Activated CD8-positive, alpha-beta memory T cell treated with anti-CD3 and anti-CD28 coated beads, Interleukin-2, amount 50 U/mL, for 24 hours (primary cell): ENCODE measurements around the gene MACF1.
"Not testable (repeated sequence)": the region's sequence is repeated elsewhere in the genome, so short reads cannot be mapped to it uniquely, and the experiment has no call there.

Experiments used
- DNase-seq: peaks from one replicate; pipeline ENCODE4 v3.0.0-alpha.2; 2020; ENCODE audit errors: extremely low read depth

Gene MACF1

DNA sequence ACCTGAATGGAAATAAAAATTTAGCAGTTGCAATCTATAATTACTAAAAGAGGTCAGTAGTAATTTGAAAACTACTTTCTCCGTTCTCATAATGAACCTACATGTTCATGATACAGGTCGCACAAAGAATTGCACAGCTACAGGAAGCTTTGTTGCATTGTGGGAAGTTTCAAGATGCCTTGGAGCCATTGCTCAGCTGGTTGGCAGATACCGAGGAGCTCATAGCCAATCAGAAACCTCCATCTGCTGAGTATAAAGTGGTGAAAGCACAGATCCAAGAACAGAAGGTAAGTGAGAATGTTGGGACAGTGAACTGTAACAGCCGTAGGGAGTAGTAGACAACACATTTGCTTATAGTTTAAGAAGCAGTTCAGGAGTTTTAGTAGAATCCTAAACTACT, 218.1 kb downstream of the MACF1 start:
- DNase-seq = no peak

DNA sequence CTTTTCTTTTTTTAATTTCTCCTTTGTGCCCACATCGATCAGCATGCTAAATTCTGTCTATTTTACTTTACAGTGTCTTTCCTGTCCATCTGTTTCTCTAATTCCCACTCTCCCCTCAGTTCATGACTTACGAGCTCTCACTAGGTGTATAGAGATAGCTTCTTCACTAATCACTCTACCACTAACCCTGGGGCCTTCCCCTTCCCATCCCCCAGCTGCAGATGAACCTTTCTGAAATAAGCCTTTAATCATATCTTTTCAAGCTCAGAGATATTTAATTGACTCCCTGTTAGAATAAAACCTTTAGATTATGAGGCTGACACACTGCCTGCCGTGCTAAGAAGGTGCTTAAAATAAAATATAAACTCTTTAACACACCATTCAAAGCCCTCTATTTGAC, 220.7 kb downstream of the MACF1 start:
- no peak for DNase-seq

DNA sequence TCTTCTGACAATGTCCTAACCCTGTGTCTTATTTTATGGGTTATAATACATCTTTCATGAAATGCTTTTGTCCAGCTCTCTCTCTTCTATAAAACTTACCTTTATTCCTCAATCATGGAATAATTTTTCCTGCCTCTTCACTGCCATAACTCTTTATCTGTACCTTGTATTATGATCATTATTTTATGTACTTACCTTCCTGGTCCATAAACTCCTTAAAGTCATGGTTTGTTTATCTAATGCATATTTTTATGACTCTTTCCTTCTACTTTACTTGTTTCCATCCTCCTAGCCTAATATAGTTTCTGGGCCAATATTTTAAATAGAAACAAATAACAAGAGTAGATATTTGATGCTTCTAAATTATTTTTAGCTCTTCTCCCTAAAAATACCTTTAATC, 221.1 kb downstream of the MACF1 start:
- no peak for DNase-seq

DNA sequence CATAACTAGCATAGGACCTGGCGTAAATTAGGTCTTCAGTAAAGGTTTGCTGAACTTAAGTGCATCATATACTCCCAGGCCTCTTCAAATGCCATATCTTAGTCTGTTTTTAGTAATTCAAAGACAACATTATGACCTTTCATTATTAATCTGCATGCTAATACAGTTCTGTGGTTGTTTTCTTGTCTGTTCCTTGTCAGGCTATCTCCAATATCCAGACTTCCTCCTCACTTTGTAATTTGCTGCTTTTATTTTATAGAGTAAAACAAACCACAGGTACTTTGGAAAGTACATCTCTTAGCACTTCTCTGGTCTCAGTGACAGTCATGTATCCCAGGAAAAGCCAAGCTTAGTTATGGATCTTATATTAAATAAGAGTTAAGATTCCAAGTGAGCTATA, 221.9 kb downstream of the MACF1 start:
- DNase-seq = no peak

DNA sequence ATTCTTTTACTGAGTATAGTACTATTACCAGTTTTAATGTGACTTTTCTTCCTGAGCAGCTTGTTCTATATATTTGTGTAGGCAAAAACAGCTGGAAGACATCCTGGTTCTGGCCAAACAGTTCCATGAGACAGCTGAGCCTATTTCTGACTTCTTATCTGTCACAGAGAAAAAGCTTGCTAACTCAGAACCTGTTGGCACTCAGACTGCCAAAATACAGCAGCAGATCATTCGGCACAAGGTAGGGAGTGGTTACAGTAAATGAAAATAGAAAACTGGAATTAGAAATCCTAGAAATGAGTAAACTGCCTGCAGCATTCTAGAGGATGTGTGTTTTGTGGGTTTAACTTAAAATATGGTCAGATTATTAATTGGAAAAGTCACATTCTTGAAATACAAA, 222.9 kb downstream of the MACF1 start:
- DNase-seq = no peak

DNA sequence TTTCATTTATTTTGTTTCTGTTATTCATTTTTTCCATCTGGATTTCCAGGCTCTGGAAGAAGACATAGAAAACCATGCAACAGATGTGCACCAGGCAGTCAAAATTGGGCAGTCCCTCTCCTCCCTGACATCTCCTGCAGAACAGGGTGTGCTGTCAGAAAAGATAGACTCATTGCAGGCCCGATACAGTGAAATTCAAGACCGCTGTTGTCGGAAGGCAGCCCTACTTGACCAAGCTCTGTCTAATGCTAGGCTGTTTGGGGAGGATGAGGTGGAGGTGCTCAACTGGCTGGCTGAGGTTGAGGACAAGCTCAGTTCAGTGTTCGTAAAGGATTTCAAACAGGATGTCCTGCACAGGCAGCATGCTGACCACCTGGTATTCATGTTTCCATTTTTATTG, 223.4 kb downstream of the MACF1 start:
- DNase-seq = no peak

DNA sequence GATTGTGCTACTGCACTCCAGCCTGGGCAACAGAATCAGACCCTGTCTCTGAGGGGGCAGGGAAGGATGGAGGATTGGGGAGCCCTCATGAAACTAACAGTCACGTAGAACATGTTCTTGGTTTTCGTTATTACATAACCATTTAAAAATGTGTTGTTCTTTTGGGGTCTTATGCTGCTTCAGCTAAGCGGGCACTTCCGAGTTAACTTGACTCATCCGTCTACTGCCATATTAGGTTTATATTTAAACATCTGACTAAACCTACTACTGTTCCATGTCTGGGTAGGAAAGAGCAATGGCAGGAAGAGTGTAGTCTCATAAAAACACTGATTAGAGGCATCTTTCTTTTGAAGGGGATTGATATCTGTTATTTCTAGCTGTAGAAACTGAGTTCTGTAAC, 227.4 kb downstream of the MACF1 start:
- no peak for DNase-seq

DNA sequence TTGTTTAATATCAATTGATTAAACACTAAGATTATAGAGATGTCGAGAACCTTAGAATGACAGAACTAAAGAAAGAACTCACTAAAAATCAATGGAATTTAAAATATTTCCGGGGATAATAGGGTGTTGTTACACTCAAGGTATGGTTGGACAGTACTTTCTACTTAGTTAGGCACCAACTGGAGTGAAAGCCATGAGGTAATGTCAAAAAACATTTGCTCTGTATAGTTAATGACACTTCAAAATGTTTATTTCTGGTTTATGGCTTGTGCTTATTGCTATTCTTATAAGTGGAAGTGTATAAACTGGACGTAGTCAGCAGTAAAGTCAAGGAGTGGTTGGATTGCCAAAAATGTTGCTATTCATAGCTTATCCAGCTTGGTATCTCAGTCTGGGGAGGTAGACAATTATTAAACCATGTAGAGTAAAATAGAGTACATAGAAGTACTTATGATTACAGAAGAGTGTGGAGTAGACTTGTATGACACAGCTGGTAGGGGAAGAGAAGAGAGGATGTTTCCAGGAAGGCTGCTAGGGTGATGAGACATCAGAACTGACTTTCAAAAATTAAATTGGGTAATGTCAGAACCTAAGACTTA, 230.4 kb downstream of the MACF1 start:
- no peak for DNase-seq

DNA sequence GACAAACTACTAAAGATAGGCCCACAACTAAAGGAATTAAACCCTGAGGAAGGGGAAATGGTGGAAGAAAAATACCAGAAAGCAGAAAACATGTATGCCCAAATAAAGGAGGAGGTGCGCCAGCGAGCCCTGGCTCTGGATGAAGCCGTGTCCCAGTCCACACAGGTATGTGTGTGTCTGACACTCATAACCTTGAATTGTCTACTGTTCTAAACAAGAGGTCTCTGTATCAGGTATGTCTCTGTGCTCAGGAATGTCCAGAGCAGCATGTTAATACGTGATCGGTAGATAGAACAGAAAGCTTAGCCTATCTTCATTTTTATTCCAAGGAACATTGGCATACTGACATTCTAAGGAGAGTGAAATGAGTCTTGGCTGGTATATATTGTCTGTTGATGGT, 231.1 kb downstream of the MACF1 start:
- DNase-seq = no peak

DNA sequence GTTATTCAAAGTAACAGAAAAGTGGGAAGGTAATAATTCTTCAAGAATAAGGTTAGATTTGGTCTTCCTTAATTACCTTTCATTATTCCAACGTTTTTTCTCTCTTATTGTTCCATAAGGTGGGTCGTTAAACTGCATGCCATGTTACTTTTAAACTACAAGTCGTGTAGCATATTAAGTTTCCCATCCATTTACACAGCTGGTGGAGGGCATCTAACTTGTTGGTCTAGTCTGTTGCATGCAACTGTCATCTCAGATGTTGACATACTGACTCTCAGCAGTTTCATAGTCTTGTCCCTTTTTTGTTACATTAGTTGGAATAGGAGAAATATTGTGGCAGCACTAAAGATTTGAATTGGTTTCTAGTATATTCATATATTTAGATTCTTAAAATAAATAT, 232.3 kb downstream of the MACF1 start:
- DNase-seq = no peak

DNA sequence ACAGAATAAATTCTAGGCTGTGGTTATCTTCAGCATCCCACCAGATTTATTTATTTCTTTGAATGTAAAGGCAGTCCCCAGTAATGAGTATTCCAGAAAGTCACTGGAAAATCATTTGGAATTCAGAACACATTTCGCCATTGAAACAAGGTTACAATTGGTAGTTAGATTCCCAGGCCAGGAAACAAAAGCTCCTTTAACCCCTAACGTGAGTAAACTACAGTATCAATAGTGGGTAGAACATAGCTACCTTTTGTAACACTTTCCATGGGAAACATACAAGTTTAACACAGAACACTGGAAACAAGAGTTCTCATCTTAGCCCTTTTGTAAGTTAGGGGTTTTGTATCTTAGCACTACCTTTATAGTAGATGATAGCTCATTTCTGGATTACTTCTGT, 233.5 kb downstream of the MACF1 start:
- no peak for DNase-seq

DNA sequence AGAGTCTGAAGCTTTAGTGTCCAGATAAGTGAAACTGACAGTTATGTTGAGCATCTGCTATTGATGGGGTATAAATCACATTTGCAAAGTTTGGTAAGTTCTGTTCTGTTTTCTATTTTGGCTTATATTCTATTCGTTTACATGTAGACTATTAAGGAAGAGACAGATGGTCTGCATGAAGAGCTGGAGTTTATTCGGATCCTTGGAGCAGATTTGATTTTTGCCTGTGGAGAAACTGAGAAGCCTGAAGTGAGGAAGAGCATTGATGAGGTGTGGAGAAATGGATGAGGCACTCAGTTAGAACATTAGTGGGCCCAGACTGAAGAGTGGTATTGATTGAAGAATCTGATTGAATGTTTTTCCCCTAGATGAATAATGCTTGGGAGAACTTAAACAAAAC, 236.4 kb downstream of the MACF1 start:
- no peak for DNase-seq

DNA sequence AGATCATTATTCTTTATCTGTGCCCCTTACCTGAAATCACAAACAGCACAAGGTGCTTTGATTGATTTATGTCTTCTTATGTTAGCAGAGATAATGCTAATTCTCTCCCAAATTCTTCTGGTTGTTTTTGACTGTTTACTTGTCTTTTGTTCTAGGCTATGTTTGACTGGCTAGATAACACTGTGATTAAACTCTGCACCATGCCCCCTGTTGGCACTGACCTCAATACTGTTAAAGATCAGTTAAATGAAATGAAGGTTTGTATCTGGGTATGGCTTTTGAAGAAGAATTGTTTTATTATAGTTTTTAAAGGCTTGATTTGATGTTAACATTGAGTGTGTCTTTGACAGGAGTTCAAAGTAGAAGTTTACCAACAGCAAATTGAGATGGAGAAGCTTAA, 237.3 kb downstream of the MACF1 start:
- DNase-seq = no peak

DNA sequence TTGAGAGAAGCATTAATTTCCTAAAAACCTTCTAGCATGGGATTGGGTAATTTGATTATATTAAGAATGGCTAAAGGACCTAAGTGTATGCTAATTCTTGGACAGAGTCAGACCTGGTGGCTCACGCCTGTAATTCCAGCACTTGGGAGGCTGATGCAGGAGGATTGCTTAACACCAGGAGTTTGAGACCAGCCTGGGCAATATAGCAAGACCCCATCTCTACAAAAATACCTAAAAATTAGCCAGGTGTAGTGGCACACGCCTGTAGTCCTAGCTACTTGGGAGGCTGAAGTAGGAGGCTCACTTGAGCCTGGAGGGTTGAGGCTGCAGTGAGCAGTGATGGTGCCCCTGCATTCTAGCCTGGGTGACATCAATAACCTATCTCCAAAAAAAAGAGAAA, 241.1 kb downstream of the MACF1 start:
- DNase-seq = no peak

DNA sequence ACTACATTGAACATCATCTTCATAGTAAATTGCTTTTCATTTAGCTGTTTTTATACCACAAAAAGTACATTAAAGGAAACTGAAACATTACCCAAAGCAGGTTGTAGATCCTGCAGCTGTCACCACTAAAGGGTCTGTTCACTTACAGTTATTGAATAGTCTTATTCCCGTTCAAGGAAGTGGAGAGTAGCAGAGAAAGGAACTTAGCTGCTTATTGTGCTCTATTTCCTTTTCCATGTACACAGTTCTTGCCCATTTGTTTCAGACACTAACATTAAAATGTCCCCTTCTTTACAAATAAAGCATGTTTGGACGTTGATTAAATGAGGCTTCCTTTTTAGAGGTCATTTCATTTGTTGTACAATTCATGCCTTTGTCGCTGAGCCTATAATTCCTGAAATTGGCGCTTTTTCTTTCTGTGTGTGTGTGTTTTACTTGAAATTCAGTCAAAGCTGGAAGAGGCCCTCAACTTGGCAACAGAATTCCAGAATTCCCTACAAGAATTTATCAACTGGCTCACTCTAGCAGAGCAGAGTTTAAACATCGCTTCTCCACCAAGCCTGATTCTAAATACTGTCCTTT, 242.6 kb downstream of the MACF1 start:
- DNase-seq = no peak

DNA sequence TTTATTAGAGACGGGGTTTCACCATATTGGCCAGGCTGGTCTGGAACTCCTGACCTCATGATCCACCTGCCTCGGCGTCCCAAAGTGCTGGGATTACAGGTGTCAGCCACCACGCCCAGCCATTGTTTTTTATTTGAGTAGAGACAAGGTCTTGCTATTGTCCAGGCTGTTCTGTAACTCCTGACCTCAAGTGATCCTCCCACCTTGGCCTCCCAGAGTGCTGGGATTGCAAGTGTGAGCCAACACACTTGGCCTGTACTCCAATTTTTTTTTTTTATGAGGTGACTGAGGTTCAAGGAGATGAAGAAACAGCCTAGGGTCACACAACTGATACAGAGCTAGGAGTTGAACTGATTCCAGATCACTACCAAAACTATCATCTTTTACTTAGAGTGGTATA, 245.5 kb downstream of the MACF1 start:
- not testable (repeated sequence) for DNase-seq

DNA sequence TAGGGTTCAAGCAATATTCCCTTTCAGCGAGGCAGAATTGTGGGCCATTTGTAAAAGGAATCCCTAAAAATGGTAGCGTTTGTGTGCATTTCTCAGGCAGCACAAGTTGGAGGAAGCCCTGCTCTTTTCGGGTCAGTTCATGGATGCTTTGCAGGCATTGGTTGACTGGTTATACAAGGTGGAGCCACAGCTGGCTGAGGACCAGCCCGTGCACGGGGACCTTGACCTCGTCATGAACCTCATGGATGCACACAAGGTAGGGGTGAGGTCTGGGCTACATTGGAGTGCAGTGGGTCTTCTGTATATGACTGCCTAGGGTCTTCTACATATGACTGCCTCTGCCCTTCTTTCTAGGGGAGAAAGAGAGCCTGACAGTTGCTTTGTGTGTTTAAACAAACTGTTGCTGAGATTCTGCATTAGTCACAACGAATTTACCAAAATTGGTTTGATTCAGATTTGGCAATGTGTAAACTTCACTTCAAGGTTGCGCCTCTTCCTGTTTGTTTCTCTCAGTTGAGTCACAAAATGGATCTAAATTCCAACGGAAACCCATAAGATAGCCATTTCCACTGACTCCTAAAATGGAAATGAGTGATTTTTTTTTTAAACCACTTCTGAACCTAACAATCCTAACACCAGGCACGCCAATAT, 246.6 kb downstream of the MACF1 start:
- no peak for DNase-seq

DNA sequence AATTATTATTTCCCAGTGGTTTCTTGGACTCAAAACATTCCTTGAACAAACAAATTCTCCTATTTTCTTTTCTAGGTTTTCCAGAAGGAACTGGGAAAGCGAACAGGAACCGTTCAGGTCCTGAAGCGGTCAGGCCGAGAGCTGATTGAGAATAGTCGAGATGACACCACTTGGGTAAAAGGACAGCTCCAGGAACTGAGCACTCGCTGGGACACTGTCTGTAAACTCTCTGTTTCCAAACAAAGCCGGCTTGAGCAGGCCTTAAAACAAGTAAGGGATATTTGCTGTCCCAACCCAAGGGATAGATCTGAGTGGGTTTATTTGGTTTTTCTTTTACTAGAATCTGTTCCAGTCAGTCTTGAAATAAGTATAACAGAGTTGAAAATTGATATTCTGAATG, 247.6 kb downstream of the MACF1 start:
- DNase-seq = no peak

DNA sequence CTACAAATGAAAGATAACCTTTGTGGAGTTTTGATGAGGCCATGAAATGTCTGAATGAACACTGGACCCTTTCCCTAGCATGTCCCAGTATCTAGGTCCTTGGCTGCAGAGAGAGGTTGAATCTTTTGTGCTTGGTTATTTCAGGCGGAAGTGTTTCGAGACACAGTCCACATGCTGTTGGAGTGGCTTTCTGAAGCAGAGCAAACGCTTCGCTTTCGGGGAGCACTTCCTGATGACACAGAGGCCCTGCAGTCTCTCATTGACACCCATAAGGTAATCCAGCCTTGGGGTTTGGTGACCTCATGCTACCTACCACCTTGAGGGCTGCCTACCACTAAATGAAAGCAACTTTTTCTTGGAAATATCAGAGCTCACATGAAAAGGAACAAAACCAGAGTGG, 248.0 kb downstream of the MACF1 start:
- DNase-seq = no peak

DNA sequence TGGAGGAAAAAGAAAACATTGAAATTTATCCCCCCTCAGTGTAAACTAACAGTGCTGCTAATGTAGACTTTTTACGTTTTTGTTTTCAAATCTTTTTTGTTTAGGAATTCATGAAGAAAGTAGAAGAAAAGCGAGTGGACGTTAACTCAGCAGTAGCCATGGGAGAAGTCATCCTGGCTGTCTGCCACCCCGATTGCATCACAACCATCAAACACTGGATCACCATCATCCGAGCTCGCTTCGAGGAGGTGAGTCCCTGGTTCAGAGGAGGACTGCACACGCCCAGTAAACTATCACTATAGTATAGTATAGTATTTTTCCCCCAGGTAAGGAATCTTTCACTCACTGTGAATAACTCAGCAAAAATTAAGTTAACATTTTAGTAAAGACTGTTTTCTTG, 249.1 kb downstream of the MACF1 start:
- no peak for DNase-seq

DNA sequence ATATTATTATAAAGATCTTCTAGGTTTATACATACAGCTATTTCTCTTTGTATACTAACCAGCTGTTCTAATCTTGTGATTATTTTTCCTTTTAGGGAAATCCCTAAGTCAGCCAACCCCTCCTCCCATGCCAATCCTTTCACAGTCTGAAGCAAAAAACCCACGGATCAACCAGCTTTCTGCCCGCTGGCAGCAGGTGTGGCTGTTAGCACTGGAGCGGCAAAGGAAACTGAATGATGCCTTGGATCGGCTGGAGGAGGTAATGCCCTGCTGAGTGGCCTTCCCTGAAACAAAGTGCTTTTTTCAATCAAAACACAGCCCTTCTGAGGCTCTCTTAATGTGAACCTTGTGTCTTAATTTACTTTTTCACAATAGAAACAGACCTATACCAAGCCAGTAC, 254.5 kb downstream of the MACF1 start:
- no peak for DNase-seq

DNA sequence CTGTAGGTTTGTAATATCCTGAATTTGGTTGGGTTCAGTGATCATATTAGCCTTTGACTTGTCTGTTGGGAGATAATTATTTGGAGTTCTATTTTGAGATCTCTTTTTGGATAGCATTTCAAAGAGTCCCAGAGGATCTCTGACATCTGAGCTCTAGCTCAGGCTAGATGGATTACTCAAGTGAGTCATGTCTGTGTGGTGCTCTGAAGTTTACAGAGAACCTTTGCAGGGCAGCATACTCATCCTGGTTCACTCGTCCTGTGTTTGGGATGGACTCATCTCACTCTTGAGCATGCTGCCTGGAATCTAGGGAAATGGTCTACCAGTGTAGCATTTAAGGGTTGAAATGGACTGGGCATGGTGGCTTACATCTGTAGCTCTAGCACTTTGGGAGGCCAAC, 257.6 kb downstream of the MACF1 start:
- no peak for DNase-seq

DNA sequence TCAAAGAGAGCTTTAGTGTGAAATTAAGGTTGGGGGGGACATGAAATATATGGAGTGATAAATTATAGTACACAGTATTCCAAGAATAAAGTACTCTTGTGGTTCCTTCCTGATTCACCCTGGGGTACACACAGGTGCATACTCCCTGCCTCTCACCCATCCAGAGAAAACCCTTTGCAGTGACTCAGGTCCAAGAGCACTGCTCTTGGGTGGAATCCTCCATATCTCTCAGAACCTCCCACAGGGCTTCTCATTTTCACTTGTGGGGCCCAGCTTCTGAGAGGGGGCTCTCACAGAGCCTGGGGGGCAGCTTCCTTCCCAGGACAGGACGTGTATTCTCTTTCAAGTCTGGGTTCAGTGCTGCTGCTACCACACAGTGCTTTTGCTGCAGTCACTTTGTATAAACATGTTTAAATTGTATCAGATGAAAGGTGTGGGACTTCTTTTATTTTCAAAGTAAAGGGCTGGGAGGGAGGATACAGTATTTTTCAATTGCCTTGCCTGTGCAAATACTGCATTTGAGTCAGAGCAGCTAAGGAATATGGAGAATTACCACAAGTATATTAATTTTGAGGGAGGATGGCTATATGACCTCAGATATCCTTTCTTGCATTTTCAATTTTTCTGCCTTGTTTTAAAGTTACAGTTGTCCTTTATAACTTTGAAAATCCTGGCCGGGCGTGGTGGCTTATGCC, 262.1 kb downstream of the MACF1 start:
- no peak for DNase-seq
